OCI-LY3 (cell line): ENCODE measurements around the gene ACTL6B.

ENCODE experiments used
- CTCF ChIP-seq: fragments of 200-600, 300-600 bp; sonication (generic); IDR thresholded peaks from 2 replicates; pipeline ENCODE4 v1.5.1; 2014; ENCODE audit warnings: antibody characterized with exemption, low read length, low read depth
- EZH2phosphoT487 ChIP-seq: fragments of 200-600 bp; shearing (Covaris generic); IDR thresholded peaks from 2 replicates; pipeline ENCODE4 v1.6.1; 2018; ENCODE audit warnings: antibody characterized with exemption, mixed run types, low read depth

- no peak for TF ChIP-seq CTCF
- no peak for TF ChIP-seq EZH2phosphoT487
These were observed 14.8 kb downstream of the ACTL6B start, which contains the start of gene TFR2 for GRCh38 chr7:100641463-100641859.
